ENCODE measurements around the gene SDK1. TPM values are rescaled to one million over a fixed set of nuclear protein-coding genes. Genes with fewer than 3 reads are reported as not detected.

The SDK1 gene
- total RNA-seq, 1 donor from 2014 or later, result 10.9 TPM

DNA sequence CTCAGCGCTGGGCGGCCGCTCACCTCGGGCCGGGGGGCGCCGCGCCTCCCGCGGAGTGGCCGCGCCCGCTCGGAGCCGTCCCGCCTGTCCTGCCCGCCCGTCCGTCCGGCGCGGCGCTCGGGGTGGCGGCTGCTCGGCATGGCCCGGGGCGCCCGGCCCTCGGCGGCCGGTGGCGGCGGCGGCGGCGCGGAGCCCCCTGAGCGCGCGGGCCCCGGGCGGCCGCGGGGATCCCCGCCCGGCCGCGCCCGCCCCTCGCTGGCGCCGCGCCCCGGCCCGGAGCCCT is 338 bp downstream of the SDK1 start:
- peak overlapping the region; percentile 12 for H3K4me3 Mint-ChIP-seq (ENCODE audit: unreplicated experiment)
- H3K27ac Mint-ChIP-seq (ENCODE audit: unreplicated experiment), result no peak overlapping the region
- H3K36me3 Mint-ChIP-seq (ENCODE audit: low read depth), result no peaks in the 10 kb centered on the region
- no peak for DNase-seq (ENCODE audit: low spot score)
- H3K4me1 Mint-ChIP-seq (ENCODE audit: low read depth), result peaks cover 13% of the 10 kb centered on the region
- no peak for TF ChIP-seq CTCF (IDR thresholded peaks at IDR 0.05)
- no peaks in the 10 kb centered on the region for H3K9me3 Mint-ChIP-seq (ENCODE audit: low read depth)
- peaks cover 2% of the 10 kb centered on the region for H3K27me3 Mint-ChIP-seq (ENCODE audit: low read depth)

GRCh38 chr7:3301831-3302618 is 973 bp downstream of the SDK1 start:
- H3K36me3 Mint-ChIP-seq (ENCODE audit: low read depth), result no peaks in the 10 kb centered on the region
- H3K9me3 Mint-ChIP-seq (ENCODE audit: low read depth), result no peaks in the 10 kb centered on the region
- DNase-seq (ENCODE audit: low spot score), result no peak
- peak overlapping the region; percentile 84 for H3K4me3 Mint-ChIP-seq (ENCODE audit: unreplicated experiment)
- peaks cover 2% of the 10 kb centered on the region for H3K27me3 Mint-ChIP-seq (ENCODE audit: low read depth)
- peaks cover 13% of the 10 kb centered on the region for H3K4me1 Mint-ChIP-seq (ENCODE audit: low read depth)
- TF ChIP-seq CTCF (IDR thresholded peaks at IDR 0.05), result peak; percentile 72
- peak overlapping the region; percentile 49 for H3K27ac Mint-ChIP-seq (ENCODE audit: unreplicated experiment)

GRCh38 chr7:3302681-3303320 is 1.7 kb downstream of the SDK1 start:
- Mint-ChIP-seq H3K27ac (ENCODE audit: unreplicated experiment) (peak overlapping the region; percentile 49), H3K27me3 (ENCODE audit: low read depth) (peaks cover 2% of the 10 kb centered on the region), H3K4me3 (ENCODE audit: unreplicated experiment) (peak overlapping the region; percentile 84), H3K4me1 (ENCODE audit: low read depth) (peaks cover 18% of the 10 kb centered on the region), H3K36me3 (ENCODE audit: low read depth) (no peaks in the 10 kb centered on the region), H3K9me3 (ENCODE audit: low read depth) (no peaks in the 10 kb centered on the region)
- no peak for DNase-seq (ENCODE audit: low spot score)
- TF ChIP-seq CTCF (IDR thresholded peaks at IDR 0.05), result no peak

DNA sequence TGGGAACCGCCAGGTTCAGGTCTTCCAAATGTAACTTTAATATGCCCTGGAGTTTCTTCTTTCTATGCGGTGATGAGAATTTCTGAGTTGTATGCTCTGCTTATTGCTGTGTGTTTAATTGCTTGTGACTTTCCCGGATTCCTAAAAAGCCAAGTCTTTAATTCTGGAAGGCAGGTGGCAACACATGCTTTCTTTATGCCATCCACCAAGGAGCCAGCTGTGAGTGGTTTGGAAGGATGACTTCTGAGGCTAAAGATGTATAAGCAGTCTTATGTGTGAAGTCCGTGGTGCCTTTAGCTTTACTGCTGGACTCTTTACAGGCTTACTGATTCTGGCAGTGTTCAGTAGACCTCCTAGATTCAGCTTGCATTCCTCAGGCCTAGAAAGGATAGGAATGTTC is 3.1 kb downstream of the SDK1 start:
- no peaks in the 10 kb centered on the region for H3K36me3 Mint-ChIP-seq (ENCODE audit: low read depth)
- H3K4me3 Mint-ChIP-seq (ENCODE audit: unreplicated experiment), result no peak overlapping the region
- no peak overlapping the region for H3K27ac Mint-ChIP-seq (ENCODE audit: unreplicated experiment)
- H3K27me3 Mint-ChIP-seq (ENCODE audit: low read depth), result no peaks in the 10 kb centered on the region
- DNase-seq (ENCODE audit: low spot score), result no peak
- TF ChIP-seq CTCF (IDR thresholded peaks at IDR 0.05), result no peak
- H3K4me1 Mint-ChIP-seq (ENCODE audit: low read depth), result peaks cover 22% of the 10 kb centered on the region
- H3K9me3 Mint-ChIP-seq (ENCODE audit: low read depth), result no peaks in the 10 kb centered on the region

- DNase-seq (ENCODE audit: low spot score), result no peak
- no peaks in the 10 kb centered on the region for H3K36me3 Mint-ChIP-seq (ENCODE audit: low read depth)
Measured at GRCh38 chr7:3307435-3307834, 6.4 kb downstream of the SDK1 start.

More at GRCh38 chr7:3307435-3307834, 6.4 kb downstream of the SDK1 start:
- Mint-ChIP-seq H3K9me3 (ENCODE audit: low read depth) (peaks cover 2% of the 10 kb centered on the region), H3K27me3 (ENCODE audit: low read depth) (no peaks in the 10 kb centered on the region), H3K4me1 (ENCODE audit: low read depth) (peaks cover 23% of the 10 kb centered on the region), H3K27ac (ENCODE audit: unreplicated experiment) (no peak overlapping the region), H3K4me3 (ENCODE audit: unreplicated experiment) (no peak overlapping the region)
- no peak for TF ChIP-seq CTCF (IDR thresholded peaks at IDR 0.05)

Measured in chondrocyte (in vitro differentiated cells).